Activated naive CD8-positive, alpha-beta T cell treated with anti-CD3 and anti-CD28 coated beads, Interleukin-2, amount 50 U/mL, for 16 hours (primary cell): Measurements from ENCODE around the gene SIGLEC9.

Experiments used
- DNase-seq: peaks from one replicate; pipeline ENCODE4 v3.0.0-alpha.2; 2020; ENCODE audit warnings: low read depth, low spot score

The SIGLEC9 gene

DNA sequence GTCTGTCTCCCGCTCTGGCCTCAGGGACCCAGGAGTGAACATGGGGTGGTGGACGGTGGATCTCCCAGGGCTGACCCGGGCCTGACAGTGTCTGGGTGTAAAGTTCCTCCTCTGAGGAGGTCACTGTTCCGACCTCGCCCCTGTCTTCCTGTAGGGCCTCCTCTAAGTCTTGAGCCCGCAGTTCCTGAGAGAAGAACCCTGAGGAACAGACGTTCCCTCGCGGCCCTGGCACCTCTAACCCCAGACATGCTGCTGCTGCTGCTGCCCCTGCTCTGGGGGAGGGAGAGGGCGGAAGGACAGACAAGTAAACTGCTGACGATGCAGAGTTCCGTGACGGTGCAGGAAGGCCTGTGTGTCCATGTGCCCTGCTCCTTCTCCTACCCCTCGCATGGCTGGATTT is at the start of gene SIGLEC9:
Gene SIGLEC9, plus strand, starts transcription at position 178 of the 400 bp plus-strand sequence. Its CDS starts 69 bp downstream, at position 247.
- DNase-seq = no peak

DNA sequence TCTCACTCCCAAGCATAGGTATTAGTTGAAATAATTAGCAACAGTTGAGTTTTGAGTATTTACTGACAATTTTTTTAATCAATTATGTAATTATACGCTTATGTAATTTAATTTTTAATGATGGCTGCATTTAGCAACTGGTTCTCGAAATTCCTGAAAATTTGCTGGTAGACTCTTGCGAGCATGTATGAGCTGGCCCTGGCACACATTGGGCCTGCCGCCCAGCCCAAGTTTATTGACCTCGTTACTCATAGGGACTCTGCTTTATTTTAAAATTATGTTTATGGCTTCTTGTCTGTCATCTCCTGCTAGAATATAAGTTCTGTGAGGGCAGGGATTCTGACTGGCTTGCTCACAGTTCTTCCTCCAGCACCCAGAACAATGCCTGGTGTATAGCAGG is 48.7 kb upstream of the SIGLEC9 start:
- DNase-seq = no peak

DNA sequence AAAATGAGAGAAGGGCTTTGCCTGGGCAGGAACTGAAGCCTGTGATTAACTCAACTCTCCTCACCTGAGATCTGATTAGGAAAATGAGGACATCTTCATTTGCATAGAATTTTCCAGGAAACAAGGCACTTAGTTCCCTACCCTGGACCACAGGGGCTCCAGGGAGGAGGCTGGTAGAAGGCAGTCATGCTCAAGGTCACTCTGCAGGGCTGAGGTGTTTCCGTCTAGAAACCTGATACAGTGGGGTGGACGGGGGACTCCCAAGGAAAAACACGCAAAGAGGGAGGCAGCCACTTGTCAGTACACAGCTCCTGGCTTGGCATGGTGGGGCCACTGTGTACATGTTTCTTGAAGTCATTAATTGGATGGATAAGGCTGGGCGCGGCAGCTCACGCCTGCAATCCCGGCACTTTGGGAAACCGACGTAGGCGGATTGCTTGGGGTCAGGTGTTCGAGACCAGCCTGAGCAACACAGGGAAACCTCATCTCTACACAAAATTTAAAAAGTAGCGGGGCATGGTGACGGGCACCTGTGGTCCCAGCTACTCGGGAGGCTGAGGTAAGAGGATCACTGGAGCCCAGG is 48.0 kb upstream of the SIGLEC9 start:
- no peak for DNase-seq

DNA sequence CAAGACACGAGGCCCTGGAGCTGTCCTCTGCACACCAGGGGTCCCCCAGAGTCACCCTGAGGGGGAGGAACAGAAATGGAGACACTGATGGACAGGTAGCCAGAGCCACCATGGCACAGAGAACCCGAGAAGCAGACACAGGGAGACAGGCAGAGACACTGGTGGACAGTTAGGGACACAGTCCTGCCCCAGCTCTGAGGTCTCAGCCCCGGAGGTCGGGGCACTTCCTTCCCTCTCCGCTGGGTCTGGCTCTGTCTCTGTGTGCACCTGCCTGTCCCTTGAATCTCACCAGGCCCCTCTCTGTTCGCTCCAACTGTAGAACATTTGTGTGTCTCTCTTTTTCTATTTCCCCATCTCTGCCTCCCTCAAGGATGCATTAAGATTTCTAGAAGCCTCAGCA is 46.6 kb upstream of the SIGLEC9 start:
- DNase-seq = no peak

DNA sequence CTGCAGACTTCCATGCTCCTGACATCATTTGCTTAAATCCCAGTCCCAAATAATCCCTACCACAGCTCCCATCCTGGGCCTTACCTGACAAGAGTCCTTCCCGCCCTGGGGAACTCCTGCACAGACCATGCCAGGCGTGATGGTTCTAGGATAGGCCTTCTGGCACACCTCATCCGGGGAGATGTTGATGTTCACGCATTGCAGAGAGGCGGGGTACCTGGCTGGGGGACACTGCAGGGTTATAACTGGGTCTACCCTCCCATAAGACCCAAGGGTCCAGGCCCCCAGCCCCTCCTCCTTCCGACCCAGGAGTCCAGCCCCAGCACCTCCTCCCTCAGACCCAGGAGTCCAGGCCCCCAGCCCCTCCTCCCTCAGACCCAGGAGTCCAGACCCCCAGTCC is 46.0 kb upstream of the SIGLEC9 start:
- no peak for DNase-seq

DNA sequence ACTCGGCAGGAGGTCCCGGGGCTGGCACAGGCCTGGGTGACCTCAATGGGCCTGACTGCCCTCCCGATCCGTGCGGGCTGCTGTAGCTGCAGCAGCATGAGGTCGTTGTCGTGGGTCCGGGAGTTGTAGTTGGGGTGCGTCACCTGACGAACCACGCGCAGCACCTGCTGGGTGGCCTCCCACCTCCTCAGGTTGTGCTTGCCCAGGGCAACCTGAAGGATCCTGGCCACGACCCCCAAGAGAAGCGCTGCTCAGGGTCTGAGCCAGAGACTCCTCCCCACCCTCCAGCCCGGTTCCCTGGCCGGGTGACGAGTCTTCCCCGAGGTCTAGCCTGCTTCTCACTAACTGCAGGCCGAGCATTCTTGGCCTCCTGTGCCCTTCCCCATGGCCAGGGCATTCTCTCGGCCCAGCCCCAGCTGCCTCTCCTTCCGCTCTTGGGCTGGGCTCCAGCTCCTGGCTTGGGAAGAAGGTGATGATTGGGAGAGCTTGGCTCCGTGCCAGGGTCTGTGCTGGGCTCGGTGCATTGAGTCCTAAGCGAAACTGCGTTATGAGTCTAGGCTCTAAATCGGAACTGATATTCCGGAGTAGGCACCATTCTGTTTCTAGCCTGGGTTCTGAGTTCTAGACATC is 45.1 kb upstream of the SIGLEC9 start:
- DNase-seq = no peak

DNA sequence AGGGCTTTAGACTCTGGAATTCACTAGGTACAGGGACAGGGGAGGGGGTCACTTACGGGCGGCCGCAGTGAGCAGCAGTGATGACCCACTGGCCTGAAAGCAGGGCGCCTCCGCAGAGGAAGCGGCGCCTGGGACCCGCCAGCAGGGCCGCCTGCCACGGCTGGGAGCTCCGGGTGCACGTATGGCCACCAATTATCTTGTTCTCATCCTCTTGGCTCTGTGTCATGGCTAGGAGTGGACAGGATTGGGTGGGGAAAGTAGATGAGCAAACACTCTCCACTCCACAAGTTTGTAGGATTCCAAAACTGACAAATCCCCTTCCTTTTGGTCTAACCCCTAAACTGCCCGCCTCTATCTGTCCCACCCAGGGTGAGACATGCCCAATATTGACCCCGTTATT is 43.2 kb upstream of the SIGLEC9 start:
- no peak for DNase-seq

DNA sequence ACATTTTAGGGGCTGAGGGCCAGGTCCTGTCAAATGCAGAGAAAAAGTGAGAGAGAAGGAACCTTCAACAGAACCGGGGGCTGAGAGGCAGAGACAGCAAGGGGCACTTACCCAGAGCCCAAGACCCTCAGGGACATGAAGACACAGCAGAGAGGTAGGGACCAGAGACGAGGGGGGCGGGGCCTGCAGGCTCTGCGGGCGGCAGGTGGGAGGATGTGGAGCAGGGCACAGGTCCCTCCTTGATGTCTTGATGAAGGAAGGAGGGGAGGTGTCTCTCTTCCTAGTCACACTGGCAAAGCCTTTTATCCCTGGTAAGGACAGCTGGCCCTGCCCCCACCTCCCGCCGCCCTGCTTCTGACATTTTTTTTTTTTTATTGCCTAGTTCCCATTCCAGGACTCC is 42.1 kb upstream of the SIGLEC9 start, which contains the start of gene KLK14:
Gene KLK14, minus strand, starts transcription at position 277 of the 400 bp plus-strand sequence. Its CDS starts 273 bp downstream, at position 4.
- no peak for DNase-seq

DNA sequence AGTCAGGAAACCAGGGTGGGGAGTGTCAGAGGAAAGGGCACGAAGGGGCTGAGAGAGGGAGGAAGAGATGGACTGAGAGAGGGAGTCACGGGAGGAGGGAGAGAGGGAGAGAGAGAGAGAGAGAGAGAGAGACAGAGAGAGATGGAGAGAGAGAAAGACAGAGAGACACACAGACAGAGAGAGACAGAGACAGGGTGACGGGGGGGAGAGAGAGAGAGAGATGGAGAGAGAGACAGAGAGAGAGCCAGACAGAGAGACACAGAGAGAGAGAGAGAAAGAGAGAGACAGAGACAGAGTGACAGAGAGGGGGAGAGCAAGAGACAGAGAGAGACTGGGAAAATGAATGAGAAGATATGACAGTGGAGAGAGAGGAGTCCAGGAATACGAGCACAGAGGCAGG is 41.5 kb upstream of the SIGLEC9 start:
- DNase-seq = no peak

DNA sequence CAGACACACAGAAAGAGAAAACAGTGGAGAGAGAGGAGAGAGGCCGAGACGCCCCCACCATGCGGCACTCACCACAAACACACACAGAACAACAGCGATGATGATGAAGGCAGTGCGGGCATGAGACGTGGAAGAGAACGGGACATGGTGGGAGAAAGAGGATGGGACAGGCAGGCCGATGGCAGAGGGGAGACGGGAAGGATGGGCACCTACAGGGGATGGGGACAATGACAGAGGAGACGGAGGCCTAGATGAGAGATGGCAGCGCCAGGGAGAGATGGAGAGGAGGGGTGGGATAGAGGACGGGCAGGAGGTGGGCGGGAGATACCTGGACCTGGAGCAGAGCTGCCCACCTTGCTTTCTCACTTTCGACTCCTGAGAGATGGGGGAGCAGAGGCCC is 40.9 kb upstream of the SIGLEC9 start:
- no peak for DNase-seq

DNA sequence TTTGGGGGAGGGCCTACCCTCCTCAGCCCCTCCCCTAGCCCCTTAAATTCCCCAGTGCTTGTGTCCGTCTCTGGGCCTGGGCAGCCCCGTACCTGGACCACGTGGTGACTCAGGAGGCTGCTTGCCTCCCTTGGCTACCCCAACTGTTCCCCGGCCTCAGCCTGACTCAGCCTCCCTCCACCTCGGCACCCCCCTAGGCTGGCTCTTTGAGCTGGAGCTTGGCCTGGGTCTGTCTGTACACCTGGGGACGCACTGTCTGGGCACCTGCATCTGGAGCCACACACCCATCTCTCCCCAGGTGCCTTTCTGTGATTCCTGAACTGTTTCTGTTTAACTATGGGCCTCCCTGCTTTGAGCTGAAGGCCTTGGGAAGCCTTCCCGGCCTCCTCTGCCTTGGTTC is 40.2 kb upstream of the SIGLEC9 start:
- no peak for DNase-seq

DNA sequence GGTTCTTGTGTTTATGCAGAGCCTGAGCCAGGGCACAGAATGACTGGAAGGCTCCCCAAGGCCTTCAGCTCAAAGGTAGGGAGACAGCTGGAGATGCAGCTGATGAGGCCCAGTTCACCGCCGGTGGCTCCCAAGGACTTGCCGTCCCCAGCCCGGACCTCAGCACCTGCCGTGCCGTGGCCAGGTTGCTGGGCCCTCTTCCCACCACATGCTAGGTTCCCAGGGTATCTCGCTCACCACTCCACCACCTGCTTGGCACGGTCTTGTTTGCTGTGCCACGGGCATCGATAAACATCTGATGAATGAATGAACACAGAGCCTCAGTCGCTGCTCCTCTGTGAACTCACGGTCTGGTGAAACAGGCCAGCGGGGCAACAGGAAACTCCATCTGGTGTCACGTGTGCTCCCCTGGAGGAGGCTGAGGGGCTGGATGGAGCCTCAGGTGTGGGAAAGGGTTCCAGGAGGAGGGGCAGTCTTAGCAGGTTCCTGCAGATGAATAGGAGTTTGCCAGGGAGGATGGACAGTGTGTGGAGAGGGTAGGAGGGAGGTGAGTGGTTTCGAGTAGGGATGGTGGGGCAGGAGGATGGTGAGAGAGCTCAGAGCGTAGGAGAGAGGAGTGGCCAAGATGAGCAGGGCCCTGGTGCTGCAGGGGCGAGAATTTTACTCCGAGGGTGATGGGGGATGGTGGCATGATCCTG is 38.4 kb upstream of the SIGLEC9 start:
- DNase-seq = no peak

DNA sequence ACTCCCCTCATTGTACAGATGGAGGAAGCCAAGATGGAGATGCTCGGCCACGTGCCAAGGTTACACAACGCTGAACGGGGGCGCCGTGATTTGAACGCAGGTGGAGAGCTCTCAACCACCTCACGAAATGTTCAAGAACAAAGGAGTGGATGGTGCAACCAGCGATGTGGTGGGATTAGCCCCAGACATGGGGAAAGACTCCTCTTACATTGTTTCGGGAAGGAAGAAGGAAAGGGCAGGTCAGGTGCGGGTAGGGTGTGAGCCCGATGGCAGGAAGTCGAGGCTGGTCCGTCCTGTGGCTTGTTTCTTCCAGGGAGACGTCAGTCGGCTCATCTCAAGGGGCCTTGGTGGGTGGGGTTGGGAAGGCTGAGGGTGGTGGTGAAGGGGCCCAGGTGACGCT is 34.9 kb upstream of the SIGLEC9 start:
- DNase-seq = no peak

DNA sequence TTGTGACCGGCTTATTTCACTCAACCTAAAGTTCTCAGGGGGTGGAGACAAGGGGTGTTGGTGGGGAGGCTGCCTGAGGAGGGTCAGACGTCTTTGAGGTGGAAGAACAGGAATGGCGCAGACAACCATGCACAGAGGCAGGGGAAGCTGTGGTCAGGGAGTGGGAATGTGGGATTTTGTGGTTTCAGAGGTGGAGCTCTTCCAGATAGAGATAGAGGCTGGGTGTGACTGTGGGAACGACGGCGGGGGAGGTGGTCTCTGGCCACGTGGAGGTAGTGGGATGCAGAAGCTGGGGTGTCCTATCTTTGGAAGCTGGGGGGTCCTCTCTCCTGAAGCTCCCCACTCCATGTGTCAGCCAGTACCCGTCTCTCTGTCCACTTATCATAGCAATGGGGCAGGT is 34.2 kb upstream of the SIGLEC9 start:
- DNase-seq = no peak

DNA sequence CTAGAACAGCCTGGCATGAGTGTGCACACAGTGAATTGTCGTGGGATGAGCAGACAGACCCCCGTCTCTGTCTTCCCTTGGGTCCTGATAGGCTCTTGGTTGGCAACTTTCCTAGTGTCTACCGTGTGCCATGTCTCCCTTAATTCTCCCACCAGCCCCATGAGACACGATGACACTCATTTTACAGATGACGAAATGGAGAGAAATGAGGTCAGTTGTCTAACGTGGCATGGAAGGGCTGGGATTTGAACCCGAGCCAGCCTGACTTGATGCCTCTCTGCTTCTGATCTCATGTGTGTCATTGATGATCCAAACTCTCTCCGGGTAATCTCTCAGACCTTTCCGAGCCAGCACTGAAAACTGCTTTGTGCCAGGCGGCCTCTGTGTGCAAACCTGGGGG is 33.6 kb upstream of the SIGLEC9 start:
- no peak for DNase-seq

DNA sequence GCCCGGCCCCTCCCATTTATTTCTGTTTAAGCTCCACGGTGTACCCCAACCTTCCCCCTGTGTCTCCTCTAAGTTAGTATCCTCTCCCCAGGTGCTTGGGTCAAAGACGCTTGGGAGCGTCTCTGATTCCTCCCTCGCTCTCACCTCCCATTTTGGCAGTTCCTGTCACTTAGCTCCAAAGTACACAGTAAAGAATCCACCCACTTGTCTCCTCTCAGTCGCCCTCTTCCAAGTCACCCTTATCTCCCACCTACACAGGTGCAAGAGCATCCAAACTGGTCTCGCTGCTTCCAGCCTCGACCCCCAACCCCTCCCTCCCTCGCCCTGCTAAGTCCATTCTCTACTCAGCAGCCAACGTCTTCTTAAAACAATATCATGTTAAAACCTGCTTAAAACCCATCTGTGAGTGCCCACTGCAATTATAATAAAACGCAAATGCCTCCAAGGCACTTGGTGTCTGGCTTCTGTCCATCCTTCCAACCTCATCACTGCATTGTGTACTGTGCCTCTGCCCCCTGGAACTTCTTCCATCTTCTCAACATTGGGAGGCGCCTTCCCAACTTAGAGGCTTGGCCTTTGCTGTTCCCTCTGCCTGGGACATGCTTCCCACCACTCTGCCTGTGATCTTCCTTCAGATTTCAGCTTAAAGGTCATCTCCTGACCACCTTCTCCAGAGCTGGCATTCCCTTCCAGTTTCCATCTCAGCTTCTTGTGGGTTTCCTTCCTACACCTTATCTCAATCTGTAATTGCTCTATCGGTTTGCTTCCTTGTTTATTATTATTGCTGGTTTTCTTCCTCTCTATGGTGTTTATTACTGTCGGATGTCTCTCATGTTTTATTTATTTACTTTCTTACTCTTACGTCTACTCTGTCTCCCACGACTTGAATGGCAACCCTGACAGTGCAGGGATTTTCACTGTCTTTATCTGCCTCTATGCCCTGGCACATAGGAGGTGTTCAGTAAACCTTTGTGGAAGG is 32.5 kb upstream of the SIGLEC9 start:
- DNase-seq = no peak

DNA sequence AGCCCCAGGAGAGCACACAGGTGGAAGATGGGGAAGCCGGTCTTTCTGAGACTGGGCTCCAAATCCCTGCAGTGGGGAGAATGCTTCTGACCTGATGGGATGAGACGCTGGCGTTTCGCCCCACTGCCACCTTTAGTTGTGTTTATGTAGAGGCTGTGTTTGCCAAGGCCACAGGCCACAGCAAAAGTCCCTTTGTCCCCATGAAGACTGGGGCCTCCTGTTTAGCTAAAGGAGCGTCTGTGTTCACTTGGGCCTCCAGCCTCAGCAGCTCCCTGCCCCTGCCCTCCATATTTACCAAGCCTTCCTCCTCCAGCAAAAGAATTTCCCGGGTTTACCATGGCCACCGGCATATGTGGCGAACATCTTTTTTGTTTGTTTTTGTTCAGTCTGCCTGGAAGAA is 31.6 kb upstream of the SIGLEC9 start:
- DNase-seq = no peak

DNA sequence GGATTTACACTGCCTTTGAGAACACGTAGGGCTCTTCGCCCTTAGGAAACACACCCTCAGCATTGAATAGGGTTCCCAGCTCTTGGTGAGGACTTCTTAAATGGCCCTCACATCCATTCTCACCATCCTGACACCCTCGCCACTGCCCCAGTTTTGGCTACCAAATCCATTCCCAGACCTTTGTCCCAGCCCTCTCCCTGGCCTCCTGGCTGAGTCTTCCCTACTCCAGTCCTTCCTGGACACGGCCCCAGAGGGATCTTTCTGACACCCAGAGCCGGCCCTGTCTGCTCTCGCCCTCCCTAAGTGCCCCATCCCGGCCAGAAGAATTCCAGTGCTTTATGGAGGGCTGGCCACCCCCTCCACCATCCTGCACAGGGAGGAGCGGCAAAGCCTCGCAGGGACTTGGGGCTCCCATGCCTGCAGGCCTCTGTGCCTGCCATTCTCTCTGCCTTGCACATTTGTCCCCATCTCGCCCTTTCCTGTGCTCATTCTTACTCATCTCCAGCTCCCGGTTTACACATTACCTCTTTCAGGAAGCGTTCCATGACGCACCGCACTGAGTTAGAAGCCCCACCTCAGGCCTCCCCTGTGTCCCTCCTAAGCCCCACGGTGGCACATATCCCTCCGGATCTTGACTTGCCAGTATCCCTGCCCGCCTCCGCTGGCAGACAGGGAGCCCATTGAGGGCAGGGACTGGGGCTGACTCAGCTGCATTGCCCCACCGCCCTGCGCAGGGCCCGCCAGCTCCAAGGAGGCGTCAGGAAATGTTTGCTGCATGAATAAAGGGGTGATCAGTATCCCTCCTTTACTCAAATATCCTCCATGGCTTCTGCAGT is 31.0 kb upstream of the SIGLEC9 start:
- DNase-seq = no peak

DNA sequence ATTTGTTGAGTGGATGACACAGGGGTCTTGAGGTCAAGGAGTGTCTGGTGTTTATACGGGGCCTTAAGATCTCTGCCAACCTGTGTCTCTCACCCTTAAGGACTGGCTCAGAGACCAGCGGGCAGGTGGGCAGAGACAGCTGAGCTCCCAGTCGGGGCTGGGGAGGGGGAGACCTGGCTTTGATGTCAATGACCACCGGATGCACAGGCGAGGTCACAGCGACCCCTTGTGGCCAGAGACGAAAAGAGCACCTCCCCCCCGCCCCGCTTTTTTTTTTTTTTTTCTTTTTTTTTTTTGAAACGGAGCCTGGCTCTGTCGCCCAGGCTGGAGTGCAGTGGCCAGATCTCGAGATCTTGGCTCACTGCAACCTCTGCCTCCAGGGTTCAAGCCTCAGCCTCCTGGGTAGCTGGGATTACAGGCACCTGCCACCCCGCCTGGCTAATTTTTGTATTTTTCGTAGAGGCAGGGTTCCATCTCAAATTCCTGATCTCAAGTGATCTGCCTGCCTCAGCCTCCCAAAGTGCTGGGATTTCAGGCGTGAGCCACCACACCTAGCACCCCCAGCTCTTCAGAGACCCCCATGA is 29.9 kb upstream of the SIGLEC9 start:
- DNase-seq = no peak

DNA sequence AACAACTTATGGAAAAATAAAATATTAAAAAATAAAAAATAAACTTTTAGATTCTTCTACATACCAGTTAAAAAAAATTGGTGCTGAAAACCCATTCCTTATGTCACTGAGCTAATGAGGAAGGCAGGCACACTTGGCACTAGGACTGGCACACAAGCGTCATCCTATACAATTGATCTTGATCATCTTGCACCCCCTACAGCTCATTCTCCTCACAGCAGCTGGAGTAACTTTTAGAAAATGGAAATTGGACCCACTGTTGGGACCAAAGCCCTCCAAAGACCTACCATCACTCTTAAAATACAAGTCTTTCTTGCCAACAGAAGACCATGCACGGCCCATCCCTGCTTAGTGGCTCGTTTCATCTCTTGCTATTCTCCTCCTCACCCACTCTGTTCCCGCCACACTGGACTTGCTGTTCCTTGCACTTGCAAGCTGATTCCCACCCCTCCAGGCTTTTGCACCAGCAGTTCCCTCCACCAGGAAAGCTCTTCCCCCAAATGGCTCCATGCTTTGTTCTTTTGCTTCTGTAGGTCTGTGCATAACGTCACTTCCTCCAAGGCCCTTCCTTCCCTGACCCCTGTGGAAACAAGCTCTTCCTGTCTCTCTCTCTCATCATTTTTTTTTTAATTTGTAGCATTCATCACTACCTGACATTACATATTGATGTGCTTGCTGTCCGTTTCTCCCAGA is 28.1 kb upstream of the SIGLEC9 start:
- DNase-seq = no peak
